H1 (cell line): ENCODE results near the gene HEXIM1. TPM values are rescaled to one million over a fixed set of nuclear protein-coding genes. Genes with fewer than 3 reads are reported as not detected.

ENCODE experiments used
- ASH2L ChIP-seq: fragments of 200-600, 300-600 bp; sonication (generic); IDR thresholded peaks from one replicate; pipeline ENCODE4 v1.7.1; 2017; ENCODE audit warnings: low read length
- BCL11A ChIP-seq, 2 experiments: IDR thresholded peaks; one replicate each; pipeline ENCODE4 v1.6.1; 2011; ENCODE audit warnings: low read depth in 2 of 2, low read length in 2 of 2, mild to moderate bottlenecking in 2 of 2
- BRCA1 ChIP-seq: IDR thresholded peaks from 2 replicates; pipeline ENCODE4 v1.6.1; 2012; ENCODE audit warnings: low read depth, low read length, improper control_type of control experiment
- CBX8 ChIP-seq: fragments of 300-800, 300-1000 bp; sonication (generic); IDR thresholded peaks from 2 replicates; pipeline ENCODE4 v1.7.1; 2016; ENCODE audit warnings: low read depth, low read length, borderline replicate concordance
- CREB1 ChIP-seq: IDR thresholded peaks from 2 replicates; pipeline ENCODE4 v1.6.1; 2012; ENCODE audit warnings: inconsistent platforms
- EP300 ChIP-seq, 2 experiments: IDR thresholded peaks; 1 replicate in 1 of 2; 2 replicates in 1 of 2; pipeline ENCODE4 v1.6.1; 2011 to 2012; ENCODE audit warnings: low read depth in 2 of 2, low read length in 2 of 2, mild to moderate bottlenecking in 2 of 2, borderline replicate concordance in 1 of 2, inconsistent platforms in 1 of 2, moderate library complexity in 1 of 2
- GTF2F1 ChIP-seq: IDR thresholded peaks from 2 replicates; pipeline ENCODE4 v1.6.1; 2012; ENCODE audit warnings: low read depth, low read length, improper control_type of control experiment, borderline replicate concordance
- JUND ChIP-seq: IDR thresholded peaks from 2 replicates; pipeline ENCODE4 v1.6.1; 2011; ENCODE audit warnings: mild to moderate bottlenecking, improper control_type of control experiment, low read length
- KDM1A ChIP-seq: fragments of 200-600, 300-600 bp; sonication (generic); IDR thresholded peaks from 2 replicates; pipeline ENCODE4 v1.7.1; 2016; ENCODE audit warnings: mild to moderate bottlenecking, low read length, borderline replicate concordance
- MAX ChIP-seq: IDR thresholded peaks from 2 replicates; pipeline ENCODE4 v1.6.1; 2012; ENCODE audit warnings: inconsistent platforms
- PHF8 ChIP-seq: fragments of 200-600 bp; sonication (generic); conservative IDR thresholded peaks from 2 replicates; pipeline ENCODE4 v1.7.1; 2012; ENCODE audit warnings: low read depth, mild to moderate bottlenecking, inconsistent platforms, low read length, moderate library complexity
- POLR2AphosphoS5 ChIP-seq: IDR thresholded peaks from 2 replicates; pipeline ENCODE4 v1.6.1; 2011; ENCODE audit warnings: low read depth, low read length
- POU5F1 ChIP-seq: IDR thresholded peaks from 2 replicates; pipeline ENCODE4 v1.6.1; 2011; ENCODE audit warnings: low read depth, mild to moderate bottlenecking, low read length, moderate library complexity
- RAD21 ChIP-seq, 2 experiments: IDR thresholded peaks in 1 of 2; conservative IDR thresholded peaks in 1 of 2; 2 replicates each; pipeline ENCODE4 v1.6.1; 2011; ENCODE audit warnings: low read depth in 2 of 2, low read length in 2 of 2, improper control_type of control experiment in 1 of 2, inconsistent platforms in 1 of 2, mild to moderate bottlenecking in 1 of 2, moderate library complexity in 1 of 2
- SAP30 ChIP-seq: fragments of 300-600 bp; sonication (generic); IDR thresholded peaks from 2 replicates; pipeline ENCODE4 v1.7.1; 2012; ENCODE audit warnings: low read length, moderate library complexity, mild to moderate bottlenecking, inconsistent platforms; ENCODE audit not compliant: insufficient read depth, insufficient replicate concordance
- SIX5 ChIP-seq: IDR thresholded peaks from 2 replicates; pipeline ENCODE4 v1.6.1; 2011; ENCODE audit warnings: mild to moderate bottlenecking, low read depth, low read length
- SP4 ChIP-seq: IDR thresholded peaks from 2 replicates; pipeline ENCODE4 v1.6.1; 2012; ENCODE audit warnings: low read length, inconsistent platforms
- SRF ChIP-seq: IDR thresholded peaks from 2 replicates; pipeline ENCODE4 v1.6.1; 2011; ENCODE audit warnings: mild to moderate bottlenecking, low read depth, low read length, moderate library complexity
- TAF7 ChIP-seq: optimal IDR thresholded peaks from 2 replicates; pipeline ENCODE3; 2011; ENCODE audit warnings: low read depth, mild to moderate bottlenecking, inconsistent platforms, low read length, moderate library complexity, borderline replicate concordance
- TEAD4 ChIP-seq: IDR thresholded peaks from 2 replicates; pipeline ENCODE4 v1.6.1; 2012; ENCODE audit warnings: low read depth, low read length, inconsistent platforms, mixed read lengths
- USF2 ChIP-seq: IDR thresholded peaks from 2 replicates; pipeline ENCODE4 v1.6.1; 2011; ENCODE audit warnings: low read length, improper control_type of control experiment
- YY1 ChIP-seq: IDR thresholded peaks from 2 replicates; pipeline ENCODE4 v1.6.1; 2011; ENCODE audit warnings: low read depth, mild to moderate bottlenecking, low read length
- ZNF274 ChIP-seq: IDR thresholded peaks from 2 replicates; pipeline ENCODE4 v1.7.0; 2012; ENCODE audit warnings: low read length, borderline replicate concordance; ENCODE audit errors: extremely low read depth
- polyA plus RNA-seq, 7 experiments: library from polyadenylated mRNA; depleted of rRNA in 3 of 7; stranded (reverse) in 5 of 7; unstranded in 2 of 7; fragments of >200 nt in 5 of 7; fragments of 200-250 nt in 2 of 7; gene quantifications; 1 replicate in 5 of 7; 2 replicates in 1 of 7; 4 replicates in 1 of 7; pipeline versions ENCODE4 v1.2.1 to v1.2.3, GENCODE V29; 2011 to 2013; ENCODE audit warnings: missing spikeins in 2 of 7, mixed read lengths in 2 of 7
- total RNA-seq: library from RNA; stranded (reverse); fragmentation: NEBNext Ultra II Directional; extraction: Animal tissue kit (Norgen Biotek cat#: 25700); gene quantifications from 2 replicates; pipeline ENCODE4 v1.2.1, GENCODE V29; 2021

HEXIM1 gene
- total and polyA plus RNA-seq, 2 of the 8 experiments (the other 6 are each of a cell fraction or from before 2014, with no cell fraction given) = 9.1 to 38.3 TPM

- TF ChIP-seq ASH2L = peak; percentile 81
- TF ChIP-seq SP4 = peak; percentile 79; the same call in 1 of the 2 replicates
- TF ChIP-seq YY1 = peak; percentile 99
- TF ChIP-seq SRF = no peak
- TF ChIP-seq TEAD4 = 0 out of 2 replicates have a peak, but pooled peaks have one; percentile 28
- no peak for TF ChIP-seq ZNF274
- peak; percentile 83 for TF ChIP-seq CREB1
- no peak for TF ChIP-seq BCL11A (IDR thresholded peaks at IDR 0.05; ENCODE audit: low read depth in 2 of 2, low read length in 2 of 2)
- TF ChIP-seq SIX5 = peak; percentile 84
- TF ChIP-seq PHF8 = peak; percentile 99
- TF ChIP-seq GTF2F1 = no peak
- peak; percentile 95 for TF ChIP-seq POLR2AphosphoS5
- TF ChIP-seq SAP30 = no peak
- no peak for TF ChIP-seq CBX8
- peak; percentile 36 for TF ChIP-seq MAX
- TF ChIP-seq EP300 (IDR thresholded peaks at IDR 0.05; ENCODE audit: borderline replicate concordance in 1 of 2, low read depth in 2 of 2, low read length in 2 of 2) = 0 out of 3 replicates have a peak, but pooled peaks of 1 of the 2 experiments have one; percentile 10
- TF ChIP-seq TAF7 = peak; percentile 96
- TF ChIP-seq USF2 = no peak
- TF ChIP-seq POU5F1 = no peak
- no peak for TF ChIP-seq KDM1A
- peak; percentile 36; the same call in 1 of the 2 replicates for TF ChIP-seq BRCA1
- TF ChIP-seq JUND = 0 out of 2 replicates have a peak, but pooled peaks have one; percentile 22
- no peak for TF ChIP-seq RAD21 (IDR thresholded peaks at IDR 0.05 in 1 of 2, conservative IDR thresholded peaks at IDR 0.05 in 1 of 2; ENCODE audit: low read depth in 2 of 2, low read length in 2 of 2)
Measured at GRCh38 chr17:45161288-45162024, 13.2 kb downstream of the HEXIM1 start, which contains the start of gene HEXIM2 (continued).
